SU-DHL-6 (cell line): ENCODE results near the gene RPTOR.

ENCODE experiments used
- CTCF ChIP-seq: fragments of 200-600 bp; sonication (generic); IDR thresholded peaks from one replicate; pipeline ENCODE4 v1.5.1; 2017; ENCODE audit warnings: antibody characterized with exemption, mild to moderate bottlenecking, low read length, moderate library complexity; ENCODE audit not compliant: insufficient read depth, poor library complexity, severe bottlenecking
- EZH2phosphoT487 ChIP-seq: fragments of 200-600 bp; sonication (generic), shearing (Covaris generic); conservative IDR thresholded peaks from 2 replicates; pipeline ENCODE4 v1.6.1; 2018; ENCODE audit warnings: mild to moderate bottlenecking, antibody characterized with exemption, low read length, moderate library complexity, mixed read lengths

GRCh38 chr17:80718428-80718827 lies 173.8 kb downstream of the RPTOR start:
- TF ChIP-seq CTCF (no peak), EZH2phosphoT487 (no peak)
